NCI-H187 treated with DMSO at 0.1 percent for 48 hours (cell line): ENCODE data around the gene ADAMTS15.

ENCODE experiments used
- DNase-seq: peaks from one replicate; lab custom pipeline; 2025; lab: John Stamatoyannopoulos, UW

The ADAMTS15 gene

GRCh38 chr11:130448416-130449309, at the start of gene ADAMTS15:
ADAMTS15 (plus strand) TSS chr11:130448645; CDS start chr11:130448974, 329 bp downstream.
- no peak for DNase-seq

- no peak for DNase-seq
These were observed 49.2 kb upstream of the ADAMTS15 start for GRCh38 chr11:130399196-130399595.

- no peak for DNase-seq
These were observed 47.5 kb upstream of the ADAMTS15 start for GRCh38 chr11:130400781-130401483.

- no peak for DNase-seq
These were observed 45.9 kb upstream of the ADAMTS15 start for GRCh38 chr11:130402570-130402969.

GRCh38 chr11:130403271-130403804, 45.1 kb upstream of the ADAMTS15 start:
- no peak for DNase-seq

- no peak for DNase-seq
These were observed 44.5 kb upstream of the ADAMTS15 start for GRCh38 chr11:130403967-130404366.

- DNase-seq: no peak
These were observed 43.7 kb upstream of the ADAMTS15 start for GRCh38 chr11:130404727-130405126.

- DNase-seq: no peak
These were observed 43.0 kb upstream of the ADAMTS15 start for GRCh38 chr11:130405428-130405827.

GRCh38 chr11:130407978-130408377, 40.5 kb upstream of the ADAMTS15 start:
- no peak for DNase-seq

- no peak for DNase-seq
These were observed 40.0 kb upstream of the ADAMTS15 start for GRCh38 chr11:130408401-130408890.

GRCh38 chr11:130408901-130409300, 39.5 kb upstream of the ADAMTS15 start:
- DNase-seq: no peak

GRCh38 chr11:130409594-130410388, 38.7 kb upstream of the ADAMTS15 start:
- no peak for DNase-seq

GRCh38 chr11:130411223-130411622, 37.2 kb upstream of the ADAMTS15 start:
- DNase-seq: no peak

- DNase-seq: no peak
These were observed 34.9 kb upstream of the ADAMTS15 start for GRCh38 chr11:130413405-130414106.

GRCh38 chr11:130414107-130415080, 34.1 kb upstream of the ADAMTS15 start:
- DNase-seq: no peak

GRCh38 chr11:130415731-130416529, 32.5 kb upstream of the ADAMTS15 start:
- no peak for DNase-seq

GRCh38 chr11:130416530-130416882, 31.9 kb upstream of the ADAMTS15 start:
- no peak for DNase-seq

- no peak for DNase-seq
These were observed 31.5 kb upstream of the ADAMTS15 start for GRCh38 chr11:130416906-130417305.

GRCh38 chr11:130418210-130418609, 30.2 kb upstream of the ADAMTS15 start:
- no peak for DNase-seq
